ENCODE measurements around the gene FCRL6.

The FCRL6 gene, protein sequence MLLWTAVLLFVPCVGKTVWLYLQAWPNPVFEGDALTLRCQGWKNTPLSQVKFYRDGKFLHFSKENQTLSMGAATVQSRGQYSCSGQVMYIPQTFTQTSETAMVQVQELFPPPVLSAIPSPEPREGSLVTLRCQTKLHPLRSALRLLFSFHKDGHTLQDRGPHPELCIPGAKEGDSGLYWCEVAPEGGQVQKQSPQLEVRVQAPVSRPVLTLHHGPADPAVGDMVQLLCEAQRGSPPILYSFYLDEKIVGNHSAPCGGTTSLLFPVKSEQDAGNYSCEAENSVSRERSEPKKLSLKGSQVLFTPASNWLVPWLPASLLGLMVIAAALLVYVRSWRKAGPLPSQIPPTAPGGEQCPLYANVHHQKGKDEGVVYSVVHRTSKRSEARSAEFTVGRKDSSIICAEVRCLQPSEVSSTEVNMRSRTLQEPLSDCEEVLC

DNA sequence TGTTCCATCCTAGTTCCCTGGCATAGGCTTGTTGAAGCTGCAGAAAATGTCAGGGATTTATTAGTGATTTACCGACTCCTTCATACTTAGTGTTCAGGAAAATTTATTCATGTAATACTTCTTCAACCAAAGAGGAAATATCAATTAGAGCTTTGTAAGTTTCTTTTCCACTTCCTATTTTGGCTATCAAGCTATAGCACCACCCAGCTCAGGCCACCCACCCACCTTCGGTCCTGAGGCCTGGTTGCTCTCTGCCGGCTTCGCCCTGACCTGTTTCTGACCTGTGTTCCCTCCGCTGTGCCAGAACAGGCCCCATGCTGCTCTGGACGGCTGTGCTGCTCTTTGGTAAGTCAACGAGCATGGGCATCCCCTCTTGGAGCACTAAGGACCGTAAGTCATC is at the start of gene FCRL6:
Gene FCRL6, plus strand, starts transcription at position 250 of the 400 bp plus-strand sequence. Its CDS starts 65 bp downstream, at position 315.
- Mint-ChIP-seq H3K27me3 (peaks cover 8% of the 10 kb centered on the region), H3K27ac (peak within 1 kb of the TSS; percentile 11), H3K9me3 (no peaks in the 10 kb centered on the region), H3K36me3 (ENCODE audit: low read depth) (peaks cover 9% of the 10 kb centered on the region), H3K4me3 (peak within 1 kb of the TSS; percentile 33), H3K4me1 (ENCODE audit: low read depth) (peaks cover 79% of the 10 kb centered on the region)
- intact Hi-C loops (cut with micrococcal nuclease): no loop called here

DNA sequence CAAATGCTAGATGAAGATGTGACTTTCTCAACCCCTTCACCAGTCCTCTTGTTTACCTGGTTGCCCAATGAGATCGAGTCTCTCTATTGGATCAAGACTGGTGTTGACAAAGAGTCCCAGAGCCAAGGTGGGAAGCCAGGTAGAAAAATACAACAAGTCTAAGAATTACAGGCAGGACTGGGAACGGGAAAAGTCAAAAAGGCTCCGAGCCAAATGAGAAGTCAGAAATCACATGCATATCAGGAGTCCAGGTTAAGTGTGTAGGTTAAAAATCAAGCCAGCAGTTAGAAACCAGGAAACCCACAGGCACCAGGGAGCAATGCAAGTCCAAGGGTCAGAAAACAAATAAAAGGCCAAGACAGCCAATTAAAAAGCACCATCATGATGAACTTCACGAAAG is 48.8 kb upstream of the FCRL6 start:
- Mint-ChIP-seq H3K27me3 (no peaks in the 10 kb centered on the region), H3K4me1 (ENCODE audit: low read depth) (peaks cover 18% of the 10 kb centered on the region), H3K9me3 (no peaks in the 10 kb centered on the region), H3K4me3 (no peak overlapping the region), H3K27ac (no peak overlapping the region), H3K36me3 (ENCODE audit: low read depth) (no peaks in the 10 kb centered on the region)
- intact Hi-C loops (cut with micrococcal nuclease): no loop called here

DNA sequence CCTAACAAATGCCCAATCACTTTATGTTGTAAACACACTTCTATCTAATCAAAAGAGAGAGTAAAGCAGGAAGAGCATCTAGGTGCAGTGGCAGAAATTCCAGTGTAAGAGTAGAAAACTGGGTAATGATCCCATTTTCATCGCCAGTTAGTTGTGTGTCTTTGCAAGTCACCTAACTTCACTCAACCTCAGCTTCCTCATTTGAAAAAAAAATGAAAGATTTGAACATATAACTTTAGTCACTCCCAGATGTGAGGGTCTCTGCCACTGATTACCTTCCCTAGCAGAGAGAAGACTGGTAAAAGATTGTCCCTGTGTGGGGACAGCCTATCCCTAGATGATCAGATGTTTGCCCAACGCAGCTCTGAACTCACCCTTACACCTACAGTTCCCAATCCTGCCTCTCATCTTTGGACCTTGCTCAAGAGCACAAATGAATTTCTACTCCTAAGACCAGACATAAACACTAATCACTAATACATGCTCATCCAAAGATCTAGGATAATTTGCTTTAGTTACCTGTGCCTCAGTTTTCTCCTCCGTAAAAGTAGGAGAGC is 46.6 kb upstream of the FCRL6 start:
- no peak overlapping the region for H3K4me3 Mint-ChIP-seq
- H3K27me3 Mint-ChIP-seq: no peaks in the 10 kb centered on the region
- H3K9me3 Mint-ChIP-seq: no peaks in the 10 kb centered on the region
- H3K27ac Mint-ChIP-seq: no peak overlapping the region
- no peaks in the 10 kb centered on the region for H3K36me3 Mint-ChIP-seq (ENCODE audit: low read depth)
- peaks cover 18% of the 10 kb centered on the region for H3K4me1 Mint-ChIP-seq (ENCODE audit: low read depth)
- intact Hi-C loops (cut with micrococcal nuclease): no loop called here

DNA sequence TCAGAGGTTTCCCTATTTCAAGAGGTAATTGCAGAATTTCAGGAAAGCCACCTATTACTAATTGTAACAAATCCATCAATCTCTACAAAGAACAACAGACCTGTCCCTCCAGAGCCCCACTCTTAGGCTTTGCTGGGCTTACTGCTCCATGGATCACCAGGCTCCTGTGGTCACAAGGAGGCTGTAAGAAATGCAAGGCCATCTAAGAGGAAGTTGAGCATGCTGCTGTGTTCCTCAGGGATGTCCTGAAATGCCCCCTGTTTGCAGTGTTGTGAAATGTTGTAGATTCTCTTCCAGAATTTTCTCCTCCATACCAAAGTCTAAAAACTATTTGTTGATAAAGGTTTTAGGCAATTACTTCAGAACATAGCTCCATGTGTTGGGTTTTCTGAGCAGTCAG is 45.8 kb upstream of the FCRL6 start:
- H3K9me3 Mint-ChIP-seq: no peaks in the 10 kb centered on the region
- peaks cover 18% of the 10 kb centered on the region for H3K4me1 Mint-ChIP-seq (ENCODE audit: low read depth)
- H3K27ac Mint-ChIP-seq: no peak overlapping the region
- no peak overlapping the region for H3K4me3 Mint-ChIP-seq
- intact Hi-C loops (cut with micrococcal nuclease): no loop called here
- H3K27me3 Mint-ChIP-seq: peaks cover 2% of the 10 kb centered on the region
- no peaks in the 10 kb centered on the region for H3K36me3 Mint-ChIP-seq (ENCODE audit: low read depth)

DNA sequence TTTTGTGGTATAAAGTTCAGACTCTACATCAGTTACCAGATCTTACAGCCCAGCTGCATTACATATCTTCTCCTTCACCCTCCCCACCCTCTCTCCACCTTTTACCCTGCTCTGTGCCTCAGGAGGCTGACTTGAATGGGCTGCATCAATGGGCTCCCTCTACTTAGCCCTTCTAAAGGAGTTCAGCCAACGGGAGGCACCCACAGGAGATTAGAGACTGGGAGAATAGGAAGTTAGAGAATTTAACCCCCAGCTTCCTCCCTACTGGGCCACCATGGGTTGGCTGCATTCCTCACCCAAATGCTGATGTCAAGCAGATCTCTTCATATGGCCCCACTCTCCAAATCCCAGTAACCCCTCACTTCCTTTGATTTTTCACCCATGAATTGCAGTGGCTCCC is 38.5 kb upstream of the FCRL6 start:
- Mint-ChIP-seq H3K36me3 (ENCODE audit: low read depth) (no peaks in the 10 kb centered on the region), H3K27me3 (peaks cover 3% of the 10 kb centered on the region), H3K9me3 (no peaks in the 10 kb centered on the region), H3K27ac (no peak overlapping the region), H3K4me3 (no peak overlapping the region), H3K4me1 (ENCODE audit: low read depth) (peaks cover 9% of the 10 kb centered on the region)
- intact Hi-C loops (cut with micrococcal nuclease): no loop called here

DNA sequence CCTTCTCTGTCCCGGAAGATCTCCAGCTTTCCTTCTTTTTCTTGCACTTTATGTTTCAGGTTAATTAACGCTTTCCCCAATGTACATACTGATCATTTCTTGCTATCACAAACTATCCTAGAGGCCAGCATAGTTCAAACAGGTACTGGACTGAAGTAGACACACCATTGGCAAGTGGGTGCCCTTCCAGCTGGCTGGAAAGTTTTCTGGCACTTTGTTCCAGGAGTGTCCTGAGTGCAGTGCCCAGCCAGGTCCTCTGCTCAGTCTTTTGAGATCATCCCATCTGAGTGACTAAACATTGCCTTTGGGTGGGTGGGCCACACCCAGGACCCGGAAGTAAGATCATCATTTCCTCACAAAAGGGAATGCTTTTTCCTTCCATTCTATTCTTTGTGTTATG is 36.4 kb upstream of the FCRL6 start:
- peaks cover 9% of the 10 kb centered on the region for H3K4me1 Mint-ChIP-seq (ENCODE audit: low read depth)
- peaks cover 3% of the 10 kb centered on the region for H3K27me3 Mint-ChIP-seq
- H3K9me3 Mint-ChIP-seq: no peaks in the 10 kb centered on the region
- H3K4me3 Mint-ChIP-seq: no peak overlapping the region
- H3K36me3 Mint-ChIP-seq (ENCODE audit: low read depth): no peaks in the 10 kb centered on the region
- H3K27ac Mint-ChIP-seq: no peak overlapping the region
- intact Hi-C loops (cut with micrococcal nuclease): no loop called here

DNA sequence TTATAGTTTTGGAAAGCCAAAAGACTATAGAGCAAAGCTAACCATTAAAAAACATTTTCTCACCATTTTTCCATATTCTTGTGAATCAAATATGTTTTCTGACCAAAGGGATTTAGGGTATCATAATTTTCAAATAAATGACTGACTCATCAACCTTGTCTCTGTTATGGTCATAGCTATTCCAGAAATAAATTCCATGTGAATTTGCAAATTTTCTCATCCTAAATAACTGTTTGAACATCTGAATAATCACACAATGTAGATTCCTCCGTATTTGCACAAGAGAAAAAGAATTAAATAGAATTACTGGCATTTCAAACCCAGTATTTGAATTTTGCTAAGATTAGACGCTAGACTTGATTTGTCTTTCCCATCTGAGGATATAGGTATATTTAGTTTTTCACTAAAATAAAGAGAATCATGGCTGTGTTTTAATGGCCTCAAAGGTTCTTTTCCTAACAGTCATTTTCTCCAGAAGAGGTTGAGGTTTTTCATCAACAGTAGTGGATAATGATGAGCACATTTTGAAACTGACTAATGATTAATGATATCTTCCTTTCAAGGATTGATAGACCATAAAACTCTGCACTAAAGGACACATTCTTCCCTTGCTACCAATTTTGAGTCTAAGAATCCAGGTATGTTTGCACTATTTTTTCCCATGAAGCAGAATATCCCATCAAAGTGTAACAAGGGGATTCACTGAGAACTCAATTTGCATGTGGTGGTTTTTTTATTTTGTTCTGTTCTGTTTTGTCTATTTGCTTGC is 30.8 kb upstream of the FCRL6 start:
- Mint-ChIP-seq H3K27me3 (peaks cover 1% of the 10 kb centered on the region), H3K36me3 (ENCODE audit: low read depth) (no peaks in the 10 kb centered on the region), H3K4me3 (no peak overlapping the region), H3K4me1 (ENCODE audit: low read depth) (no peaks in the 10 kb centered on the region), H3K9me3 (no peaks in the 10 kb centered on the region), H3K27ac (no peak overlapping the region)
- intact Hi-C loops (cut with micrococcal nuclease): no loop called here

DNA sequence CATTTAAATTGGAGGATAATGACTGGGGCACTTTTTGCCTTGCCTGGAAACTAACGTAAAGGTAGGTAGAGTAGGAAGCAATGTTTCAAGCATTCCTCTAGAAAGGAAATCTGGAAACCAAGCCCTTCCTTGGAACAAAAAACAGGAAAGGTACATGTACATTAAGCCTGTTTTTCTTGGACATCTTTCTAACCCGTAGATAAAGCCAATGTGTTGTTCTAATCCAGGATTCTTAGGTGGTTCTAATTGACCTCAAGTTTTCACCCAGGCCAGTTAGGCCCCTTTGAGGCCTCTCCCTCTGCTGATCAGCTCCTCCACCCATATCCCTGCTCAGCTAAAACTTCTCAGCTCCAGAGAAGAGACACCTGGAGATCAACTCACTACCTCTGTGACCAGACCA is 27.7 kb upstream of the FCRL6 start:
- no peaks in the 10 kb centered on the region for H3K9me3 Mint-ChIP-seq
- H3K27ac Mint-ChIP-seq: no peak overlapping the region
- H3K4me1 Mint-ChIP-seq (ENCODE audit: low read depth): peaks cover 14% of the 10 kb centered on the region
- H3K27me3 Mint-ChIP-seq: no peaks in the 10 kb centered on the region
- H3K36me3 Mint-ChIP-seq (ENCODE audit: low read depth): no peaks in the 10 kb centered on the region
- H3K4me3 Mint-ChIP-seq: no peak overlapping the region
- intact Hi-C loops (cut with micrococcal nuclease): no loop called here

DNA sequence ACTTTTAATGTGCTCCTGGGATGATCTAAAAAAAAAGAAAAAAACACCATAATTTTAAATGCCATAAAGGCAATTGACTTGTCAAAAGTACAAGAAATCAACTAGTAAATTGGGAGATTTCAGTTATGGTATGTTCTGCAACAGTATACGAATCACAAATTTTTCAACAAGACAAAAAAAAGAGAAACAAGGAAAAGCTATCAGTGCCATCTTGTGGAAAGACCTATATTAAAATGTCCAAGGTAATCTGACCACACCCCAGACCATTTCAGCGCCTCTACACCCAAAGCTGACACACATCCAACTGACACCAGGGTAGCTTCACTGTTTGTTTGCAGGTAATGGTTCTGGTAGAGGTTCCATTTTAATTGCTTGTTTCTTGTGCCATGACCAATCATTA is 26.4 kb upstream of the FCRL6 start:
- Mint-ChIP-seq H3K27ac (no peak overlapping the region), H3K9me3 (no peaks in the 10 kb centered on the region), H3K4me1 (ENCODE audit: low read depth) (peaks cover 16% of the 10 kb centered on the region), H3K4me3 (no peak overlapping the region), H3K27me3 (no peaks in the 10 kb centered on the region), H3K36me3 (ENCODE audit: low read depth) (no peaks in the 10 kb centered on the region)
- intact Hi-C loops (cut with micrococcal nuclease): loop anchor here (5.0 kb wide), 1 partner anchor 613 kb away; no protein-coding TSS in a partner anchor

DNA sequence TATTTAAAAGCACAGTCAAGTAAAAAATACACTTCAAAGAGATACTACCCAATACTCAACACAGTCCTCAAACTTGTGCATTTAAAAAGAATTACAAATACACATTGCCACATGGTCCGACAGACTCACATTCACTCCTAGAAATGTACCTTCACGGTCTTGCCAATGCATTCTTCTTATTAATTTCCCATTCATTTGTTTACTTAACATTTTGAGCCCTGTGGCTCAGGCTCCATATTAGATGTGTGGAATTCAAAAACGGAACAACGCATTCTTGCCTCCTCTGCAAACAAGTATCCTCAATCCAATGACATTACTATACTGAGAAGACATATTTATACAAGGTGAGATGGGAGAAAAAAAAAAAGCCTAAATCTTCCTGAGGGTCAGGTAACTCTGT is 23.9 kb upstream of the FCRL6 start:
- Mint-ChIP-seq H3K4me3 (no peak overlapping the region), H3K27ac (peak overlapping the region; percentile 60), H3K9me3 (no peaks in the 10 kb centered on the region), H3K4me1 (ENCODE audit: low read depth) (peaks cover 39% of the 10 kb centered on the region), H3K27me3 (no peaks in the 10 kb centered on the region), H3K36me3 (ENCODE audit: low read depth) (peaks cover 21% of the 10 kb centered on the region)
- intact Hi-C loops (cut with micrococcal nuclease): loop anchor here (5.0 kb wide), 1 partner anchor 616 kb away; no protein-coding TSS in a partner anchor

DNA sequence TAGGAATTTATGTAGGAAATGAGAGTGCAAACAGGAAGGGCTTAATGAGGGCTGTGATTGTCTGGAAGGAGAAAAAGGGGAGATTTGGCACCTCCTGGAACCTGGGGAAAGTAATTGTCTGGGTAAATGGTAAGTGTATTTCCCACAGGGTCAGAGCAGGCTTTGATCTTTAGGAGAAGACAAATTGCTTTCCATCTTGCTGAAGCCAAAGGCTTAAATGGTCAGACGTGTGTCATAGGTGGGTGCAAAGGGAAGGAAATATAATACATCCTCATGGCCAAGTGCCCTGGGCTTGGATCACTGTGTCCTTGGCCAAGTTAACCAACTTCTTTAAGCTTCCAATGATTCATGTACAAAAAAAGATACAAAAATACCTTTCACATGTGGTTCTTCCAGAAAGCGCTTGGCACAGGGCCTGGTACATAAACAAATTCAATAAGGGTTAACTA is 22.7 kb upstream of the FCRL6 start:
- H3K27ac Mint-ChIP-seq: peak overlapping the region; percentile 60
- H3K4me3 Mint-ChIP-seq: no peak overlapping the region

DNA sequence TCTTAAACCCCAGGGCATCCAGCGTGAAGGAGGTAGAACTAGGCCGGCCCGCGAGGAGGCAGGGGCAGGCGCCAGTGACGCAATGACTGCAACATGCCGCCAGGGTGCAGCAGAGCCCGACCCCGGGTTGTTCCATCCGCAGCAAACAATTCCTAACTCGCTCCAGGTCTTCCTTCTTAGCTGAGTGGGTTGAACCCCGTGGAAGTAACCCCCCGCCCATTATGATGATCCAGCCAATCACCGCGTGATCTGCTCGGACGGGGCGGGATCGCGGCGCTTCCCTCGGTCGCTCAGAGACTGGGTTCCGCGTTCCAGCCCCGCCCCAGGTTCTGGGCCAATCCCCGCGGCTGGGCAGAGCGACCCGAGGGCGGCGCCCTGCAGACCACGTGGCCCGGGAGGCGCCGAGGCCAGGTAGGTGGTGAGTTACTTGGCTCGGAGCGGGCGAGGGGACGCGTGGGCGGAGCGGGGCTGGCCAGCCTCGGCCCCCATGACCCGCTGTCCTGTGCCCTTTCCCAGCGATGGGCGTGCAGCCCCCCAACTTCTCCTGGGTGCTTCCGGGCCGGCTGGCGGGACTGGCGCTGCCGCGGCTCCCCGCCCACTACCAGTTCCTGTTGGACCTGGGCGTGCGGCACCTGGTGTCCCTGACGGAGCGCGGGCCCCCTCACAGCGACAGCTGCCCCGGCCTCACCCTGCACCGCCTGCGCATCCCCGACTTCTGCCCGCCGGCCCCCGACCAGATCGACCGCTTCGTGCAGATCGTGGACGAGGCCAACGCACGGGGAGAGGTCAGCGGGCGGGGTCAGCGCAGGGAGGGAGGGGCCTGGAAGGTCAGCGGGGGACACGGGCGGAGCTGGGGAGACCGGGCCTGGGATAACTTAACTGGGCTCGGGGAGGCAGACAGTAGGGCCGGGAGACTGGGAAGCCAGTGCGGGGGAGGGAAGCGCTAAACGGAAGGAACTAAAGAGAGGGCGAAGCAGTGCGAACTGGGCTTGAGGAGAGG is 21.3 kb upstream of the FCRL6 start, which contains the start of gene DUSP23:
Gene DUSP23, plus strand, starts transcription at position 380 of the 1,000 bp plus-strand sequence. Its CDS starts 139 bp downstream, at position 519.
- peaks cover 27% of the 10 kb centered on the region for H3K36me3 Mint-ChIP-seq (ENCODE audit: low read depth)
- H3K27ac Mint-ChIP-seq: peak within 1 kb of the TSS; percentile 82
- no peaks in the 10 kb centered on the region for H3K27me3 Mint-ChIP-seq
- peaks cover 52% of the 10 kb centered on the region for H3K4me1 Mint-ChIP-seq (ENCODE audit: low read depth)
- H3K9me3 Mint-ChIP-seq: no peaks in the 10 kb centered on the region
- peak within 1 kb of the TSS; percentile 80 for H3K4me3 Mint-ChIP-seq
- intact Hi-C loops (cut with micrococcal nuclease): loop anchor here (5.0 kb wide), 3 partner anchors 46 to 226 kb away; partner anchors contain the start of gene SLAMF8

More for the DNA sequence above, 22.7 kb upstream of the FCRL6 start:
- intact Hi-C loops (cut with micrococcal nuclease): loop anchor here (5.0 kb wide), 1 partner anchor 617 kb away; no protein-coding TSS in a partner anchor
- H3K4me1 Mint-ChIP-seq (ENCODE audit: low read depth): peaks cover 50% of the 10 kb centered on the region
- no peaks in the 10 kb centered on the region for H3K27me3 Mint-ChIP-seq
- H3K9me3 Mint-ChIP-seq: no peaks in the 10 kb centered on the region
- peaks cover 25% of the 10 kb centered on the region for H3K36me3 Mint-ChIP-seq (ENCODE audit: low read depth)

DNA sequence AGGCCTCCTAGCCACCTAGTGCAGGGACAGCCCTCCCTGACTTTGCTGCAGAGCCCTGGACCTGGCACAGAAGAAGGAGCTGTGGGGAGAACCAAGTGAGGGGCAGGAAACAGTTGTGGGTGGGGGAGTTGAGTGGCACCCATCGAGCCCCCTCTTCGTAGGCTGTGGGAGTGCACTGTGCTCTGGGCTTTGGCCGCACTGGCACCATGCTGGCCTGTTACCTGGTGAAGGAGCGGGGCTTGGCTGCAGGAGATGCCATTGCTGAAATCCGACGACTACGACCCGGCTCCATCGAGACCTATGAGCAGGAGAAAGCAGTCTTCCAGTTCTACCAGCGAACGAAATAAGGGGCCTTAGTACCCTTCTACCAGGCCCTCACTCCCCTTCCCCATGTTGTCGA is 20.2 kb upstream of the FCRL6 start:
- intact Hi-C loops (cut with micrococcal nuclease): loop anchor here (5.0 kb wide), 3 partner anchors 45 to 225 kb away; partner anchors contain the start of gene SLAMF8
- H3K4me1 Mint-ChIP-seq (ENCODE audit: low read depth): peaks cover 52% of the 10 kb centered on the region
- H3K27me3 Mint-ChIP-seq: no peaks in the 10 kb centered on the region
- H3K4me3 Mint-ChIP-seq: peak overlapping the region; percentile 80
- H3K27ac Mint-ChIP-seq: peak overlapping the region; percentile 82
- H3K9me3 Mint-ChIP-seq: no peaks in the 10 kb centered on the region
- peaks cover 27% of the 10 kb centered on the region for H3K36me3 Mint-ChIP-seq (ENCODE audit: low read depth)
